Fibroblast of peridontal ligament (primary cell): ENCODE data around the gene GALNT17.

Source experiments
- DNase-seq: peaks from one replicate; pipeline ENCODE4 v3.0.0-alpha.2; 2010; ENCODE audit errors: extremely low read depth

Gene GALNT17

GRCh38 chr7:71393661-71394060 lies 261.7 kb downstream of the GALNT17 start:
- DNase-seq = no peak

GRCh38 chr7:71402684-71403083 lies 270.7 kb downstream of the GALNT17 start:
- DNase-seq = no peak

DNA sequence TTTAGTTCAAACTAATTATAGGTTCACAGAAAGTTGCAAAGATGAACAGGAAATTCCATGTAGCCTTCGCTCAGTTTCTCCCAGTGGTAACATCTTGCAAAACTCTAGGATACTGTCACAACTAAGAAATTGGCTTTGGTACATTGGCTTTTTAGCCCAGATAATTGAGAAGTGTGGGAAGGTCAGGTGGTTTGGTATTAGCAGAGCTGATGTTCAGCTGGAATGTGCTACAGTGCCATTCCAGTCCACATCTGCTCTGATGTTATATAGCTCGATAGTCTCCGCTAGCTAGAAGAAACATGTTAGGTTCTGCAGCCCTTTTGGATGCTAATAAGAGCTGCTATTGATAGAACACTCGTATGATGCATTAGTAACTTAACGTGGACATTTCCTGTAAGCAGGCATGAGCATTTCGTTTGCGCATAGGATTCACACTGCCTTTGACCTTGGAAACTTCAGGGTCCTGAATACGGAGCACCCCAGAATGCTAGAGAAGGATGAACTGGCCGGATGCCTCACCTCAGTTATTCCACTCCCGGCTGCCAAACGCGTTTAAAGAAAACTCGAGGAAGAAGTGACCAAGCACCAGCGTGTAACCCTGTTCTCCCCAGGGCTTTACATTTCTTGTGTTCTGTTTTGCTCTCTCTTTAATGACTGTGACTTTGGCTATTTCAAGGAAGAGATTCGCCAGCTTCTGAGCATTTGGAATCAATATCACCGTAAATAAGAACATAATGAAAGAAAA lies 271.4 kb downstream of the GALNT17 start:
- no peak for DNase-seq

DNA sequence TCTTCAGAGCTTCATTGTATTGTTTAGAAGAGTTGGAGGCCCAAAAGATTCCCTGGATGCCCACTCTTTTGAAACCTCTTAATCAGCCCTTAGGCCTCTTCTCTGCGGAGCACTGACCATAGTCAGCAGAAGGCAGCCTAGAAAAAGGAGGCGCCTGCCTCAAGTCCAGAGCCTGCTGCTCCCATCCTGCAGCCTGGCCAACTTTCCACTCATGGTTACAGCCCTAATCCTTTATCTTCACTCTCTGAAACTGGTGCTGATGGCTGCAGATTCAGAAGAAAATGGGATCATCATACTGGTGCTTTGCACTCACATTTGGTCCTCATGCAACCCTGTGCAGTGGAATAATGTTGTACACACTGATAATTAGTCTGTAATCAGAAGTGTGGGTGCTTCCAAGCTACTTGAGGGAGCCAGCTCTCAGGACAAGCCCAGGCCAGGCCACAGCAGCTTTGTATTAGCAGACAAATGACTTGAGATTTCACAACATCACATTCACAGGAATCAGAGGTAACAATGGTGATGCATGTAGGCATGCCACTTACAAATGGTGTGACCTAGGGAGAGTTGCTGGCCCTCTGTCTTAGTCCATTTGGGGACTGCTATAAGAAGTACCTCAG lies 272.9 kb downstream of the GALNT17 start:
- DNase-seq = no peak

DNA sequence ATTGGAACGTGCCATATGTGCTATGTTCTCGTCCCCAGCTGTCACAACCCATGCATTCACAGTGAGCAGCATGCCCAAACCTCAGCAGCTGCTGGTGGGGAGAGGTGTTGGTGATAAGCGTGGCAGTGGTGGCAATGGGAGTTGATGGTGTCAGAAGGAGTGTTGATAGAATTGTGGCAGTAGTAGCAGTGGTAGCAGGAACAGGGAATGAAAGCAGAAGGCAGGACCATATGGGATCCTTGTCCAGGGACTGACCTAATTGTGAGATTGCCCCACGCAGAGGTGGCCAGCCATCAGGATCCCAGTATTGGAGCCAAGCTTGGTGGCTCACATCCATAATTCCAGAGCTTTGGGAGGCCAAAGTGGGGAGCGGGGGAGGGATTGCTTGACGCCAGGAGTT lies 276.3 kb downstream of the GALNT17 start:
- no peak for DNase-seq

- DNase-seq = no peak
Observed at GRCh38 chr7:71409550-71410157, 277.7 kb downstream of the GALNT17 start.

- no peak for DNase-seq
Observed at GRCh38 chr7:71411475-71411874, 279.5 kb downstream of the GALNT17 start.

DNA sequence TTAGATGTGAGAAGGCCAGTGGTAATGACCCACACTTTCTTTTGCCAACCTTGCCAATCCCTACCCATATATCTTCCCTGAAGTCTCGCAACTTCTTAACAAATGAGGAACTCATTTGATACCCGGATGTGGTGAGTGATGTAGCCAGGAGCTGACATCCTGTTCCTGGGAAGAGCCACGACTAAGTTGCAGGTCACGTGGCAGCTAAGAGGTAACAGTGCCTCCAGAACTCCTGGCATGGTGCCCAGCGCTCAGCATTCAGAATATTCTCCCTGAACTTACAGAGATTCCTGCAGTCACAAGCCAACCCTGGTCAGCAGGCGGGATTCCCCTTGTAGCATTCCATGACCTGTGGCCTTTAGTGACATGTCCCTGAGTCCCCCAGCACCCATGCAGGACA lies 282.5 kb downstream of the GALNT17 start:
- no peak for DNase-seq

GRCh38 chr7:71419546-71420337 lies 287.8 kb downstream of the GALNT17 start:
- DNase-seq = no peak

DNA sequence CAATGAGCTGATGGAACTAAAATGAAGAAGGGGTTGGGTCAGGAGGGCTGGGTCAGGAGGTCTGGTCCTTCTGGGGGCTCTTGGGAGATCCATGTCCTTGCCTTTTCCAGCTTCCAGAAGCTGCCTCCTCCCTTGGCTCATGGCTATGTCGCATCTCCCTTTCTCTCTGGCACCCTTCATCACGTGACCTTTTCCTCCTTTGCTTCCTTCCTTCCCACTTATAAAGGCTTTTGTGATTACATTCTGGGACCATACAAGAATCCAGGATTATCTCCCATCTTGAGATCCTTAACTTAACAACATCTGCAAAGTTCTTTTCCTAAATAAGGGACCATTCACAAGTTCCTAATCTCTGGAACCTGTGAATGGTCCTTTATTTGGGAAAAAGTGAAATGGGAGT lies 290.2 kb downstream of the GALNT17 start:
- DNase-seq = no peak

DNA sequence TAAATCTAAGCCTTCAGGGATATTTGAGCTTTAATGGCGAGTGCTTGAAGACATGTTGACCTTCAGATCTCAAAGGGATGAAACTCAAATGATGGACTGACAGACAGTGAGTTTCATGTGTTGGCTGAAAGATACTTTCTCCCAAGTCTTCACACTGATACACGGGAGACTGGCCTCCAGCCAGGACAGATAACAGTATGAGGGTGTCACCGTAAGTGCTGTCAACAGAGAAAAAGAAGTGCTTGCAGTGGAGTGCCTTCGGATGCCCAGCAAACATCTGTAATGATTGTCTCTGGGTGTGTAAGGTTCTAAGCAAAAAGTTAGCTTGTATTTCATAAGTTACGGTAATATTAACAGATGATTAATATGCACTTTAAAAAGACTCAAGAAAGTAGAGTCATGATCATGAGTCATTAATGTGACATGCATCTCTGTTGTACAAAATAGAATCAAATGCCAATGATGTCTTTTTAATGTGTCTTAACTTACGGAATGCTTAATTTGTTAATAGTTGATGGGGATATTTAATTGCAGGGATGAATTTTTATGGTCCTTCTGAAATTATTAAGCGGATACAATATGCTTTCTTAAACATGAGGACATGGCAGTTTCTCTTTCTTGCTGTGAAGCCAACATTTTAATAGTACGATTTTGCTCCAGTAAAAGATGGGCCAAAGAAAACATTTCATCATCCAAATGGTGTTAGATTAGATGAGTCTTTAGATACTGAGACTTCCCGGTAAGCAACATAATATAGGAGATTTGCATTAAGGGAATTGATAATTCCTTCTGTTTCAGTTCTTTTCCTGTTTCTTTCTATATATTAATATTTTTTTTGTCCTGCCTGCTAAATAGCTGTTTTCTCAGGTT lies 292.5 kb downstream of the GALNT17 start:
- no peak for DNase-seq

GRCh38 chr7:71429083-71429482 lies 297.1 kb downstream of the GALNT17 start:
- DNase-seq = no peak

- no peak for DNase-seq
Observed at GRCh38 chr7:71430246-71430645, 298.3 kb downstream of the GALNT17 start.

DNA sequence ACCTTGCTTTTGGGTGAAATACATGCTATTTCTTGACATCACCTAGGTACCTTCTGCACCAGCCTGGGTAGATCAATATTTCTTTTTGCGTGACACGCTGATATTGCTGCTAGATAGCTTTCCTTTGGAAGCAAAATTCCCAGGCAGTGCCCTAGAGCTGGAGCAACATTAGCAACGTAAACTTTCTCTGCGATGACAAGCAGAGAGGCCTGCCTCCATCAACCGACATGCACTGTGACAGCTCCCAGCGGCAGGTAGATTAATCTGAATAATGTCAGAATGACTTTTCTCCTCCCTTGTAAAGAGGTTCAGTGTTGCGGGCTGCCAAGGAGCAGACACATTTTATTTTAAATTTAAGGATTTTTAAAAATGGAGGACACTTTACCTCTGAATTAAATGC lies 307.4 kb downstream of the GALNT17 start:
- no peak for DNase-seq

DNA sequence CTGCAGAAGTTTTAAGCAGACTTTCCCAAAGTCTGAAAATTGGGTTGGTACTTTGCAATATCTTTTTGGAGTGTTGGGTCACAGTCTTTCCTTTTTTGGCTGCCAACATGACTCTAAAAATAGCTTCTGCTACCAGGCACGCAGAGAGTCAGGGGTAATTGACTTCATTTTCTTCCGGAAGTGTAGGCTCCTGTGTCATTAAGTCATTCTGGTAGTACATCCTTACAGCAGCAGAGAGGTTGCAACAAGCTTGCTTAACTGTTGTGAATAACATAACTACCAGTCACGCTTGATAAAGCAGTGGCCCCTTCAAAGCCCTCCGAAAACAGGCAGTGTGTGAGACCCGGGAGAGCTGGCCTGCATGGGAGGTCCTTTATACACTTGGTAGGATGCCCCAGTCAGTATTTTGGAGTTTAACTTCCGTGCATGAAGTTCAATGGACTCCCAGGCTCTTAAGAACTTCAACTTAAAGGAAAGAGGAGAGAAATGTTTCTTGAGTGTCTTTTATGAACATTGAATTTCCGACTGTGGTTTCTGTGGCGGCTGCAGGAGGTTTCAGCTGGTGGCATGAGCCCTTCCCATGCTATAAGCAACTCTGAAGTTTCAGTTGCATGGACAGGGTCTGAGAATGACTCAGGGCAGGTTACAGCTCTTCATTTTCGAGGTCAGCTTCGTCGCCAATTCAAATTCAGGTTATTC lies 310.7 kb downstream of the GALNT17 start:
- no peak for DNase-seq

DNA sequence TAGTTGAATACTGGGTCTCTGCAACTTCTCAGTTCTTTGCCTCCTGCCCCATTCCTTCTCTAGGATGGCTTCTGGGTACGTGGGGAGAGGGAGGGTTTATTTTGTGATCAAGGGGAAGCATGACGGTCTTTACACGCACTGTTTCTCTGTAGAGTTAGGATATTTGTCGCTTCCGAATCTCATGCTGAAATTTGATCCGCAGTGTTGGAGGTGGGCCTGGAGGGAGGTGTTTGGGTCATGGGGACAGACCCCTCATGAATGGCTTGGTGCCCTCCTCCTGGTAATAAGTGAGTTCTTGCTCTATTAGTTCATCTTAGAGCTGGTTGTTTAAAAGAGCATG lies 311.2 kb downstream of the GALNT17 start:
- DNase-seq = no peak

- DNase-seq = no peak
Observed at GRCh38 chr7:71444130-71444529, 312.2 kb downstream of the GALNT17 start.

- DNase-seq = no peak
Observed at GRCh38 chr7:71453630-71454029, 321.7 kb downstream of the GALNT17 start.

GRCh38 chr7:71454981-71455380 lies 323.0 kb downstream of the GALNT17 start:
- no peak for DNase-seq

- DNase-seq = no peak
Observed at GRCh38 chr7:71457021-71457420, 325.1 kb downstream of the GALNT17 start.
